Glomerular visceral epithelial cell (primary cell): ENCODE results near the gene CARNS1.
A peak's percentile ranks its signal among the peaks of the same experiment; 100 is the strongest.

Source experiments
- DNase-seq: peaks from one replicate; pipeline ENCODE4 v3.0.0-alpha.2; 2016; ENCODE audit errors: extremely low spot score

CARNS1 gene

DNA sequence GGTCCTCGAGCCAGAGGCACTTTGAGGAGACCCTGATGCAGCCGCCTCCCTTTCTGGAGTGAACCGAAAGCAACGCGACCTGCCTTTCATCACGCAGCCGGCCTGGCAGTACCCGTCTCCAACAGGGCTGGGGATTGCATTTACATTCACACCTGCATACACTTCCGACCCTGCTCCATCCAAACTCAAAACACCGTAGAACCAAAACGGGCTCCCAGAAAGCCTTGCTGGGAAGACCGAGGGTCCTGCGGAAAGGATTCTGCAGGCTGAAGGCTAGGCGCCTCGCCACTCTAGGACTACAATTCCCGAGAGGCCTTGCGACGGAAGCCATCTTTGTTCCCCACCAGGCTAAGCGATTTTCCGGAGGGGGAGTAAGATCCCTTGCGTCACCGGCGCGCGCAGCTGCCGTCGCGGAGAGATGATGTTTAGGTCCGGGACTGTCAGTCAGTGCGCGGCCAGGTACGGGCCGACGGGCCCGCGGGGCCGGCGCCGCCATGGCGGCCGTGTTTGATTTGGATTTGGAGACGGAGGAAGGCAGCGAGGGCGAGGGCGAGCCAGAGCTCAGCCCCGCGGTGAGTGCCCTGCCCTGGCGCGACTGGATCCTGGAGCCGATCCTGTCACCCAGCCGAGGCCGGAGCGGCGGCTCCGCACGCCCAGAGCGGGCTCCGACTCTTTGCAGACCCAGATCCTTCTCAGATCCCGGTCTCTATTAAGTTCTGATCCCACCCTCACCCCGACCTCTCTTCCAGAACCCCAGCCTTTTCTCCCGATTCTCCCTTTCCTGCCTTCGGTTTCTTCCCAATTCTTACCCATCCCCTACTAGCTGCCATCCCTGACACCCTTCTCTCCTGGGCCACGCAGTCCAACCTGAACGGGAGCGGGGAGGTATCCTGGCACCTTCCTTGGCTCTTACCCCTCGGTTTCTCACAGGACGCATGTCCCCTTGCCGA lies 12.8 kb downstream of the CARNS1 start, which contains the start of gene RPS6KB2:
RPS6KB2 (plus strand) TSS at position 443 of the 950 bp plus-strand sequence; CDS start at position 495, 52 bp downstream.
- peak; percentile 94 for DNase-seq

GRCh38 chr11:67429038-67429668 lies 13.7 kb downstream of the CARNS1 start:
- DNase-seq: no peak

GRCh38 chr11:67429722-67430121 lies 14.2 kb downstream of the CARNS1 start:
- no peak for DNase-seq

GRCh38 chr11:67431346-67432249 lies 16.1 kb downstream of the CARNS1 start:
- no peak for DNase-seq

DNA sequence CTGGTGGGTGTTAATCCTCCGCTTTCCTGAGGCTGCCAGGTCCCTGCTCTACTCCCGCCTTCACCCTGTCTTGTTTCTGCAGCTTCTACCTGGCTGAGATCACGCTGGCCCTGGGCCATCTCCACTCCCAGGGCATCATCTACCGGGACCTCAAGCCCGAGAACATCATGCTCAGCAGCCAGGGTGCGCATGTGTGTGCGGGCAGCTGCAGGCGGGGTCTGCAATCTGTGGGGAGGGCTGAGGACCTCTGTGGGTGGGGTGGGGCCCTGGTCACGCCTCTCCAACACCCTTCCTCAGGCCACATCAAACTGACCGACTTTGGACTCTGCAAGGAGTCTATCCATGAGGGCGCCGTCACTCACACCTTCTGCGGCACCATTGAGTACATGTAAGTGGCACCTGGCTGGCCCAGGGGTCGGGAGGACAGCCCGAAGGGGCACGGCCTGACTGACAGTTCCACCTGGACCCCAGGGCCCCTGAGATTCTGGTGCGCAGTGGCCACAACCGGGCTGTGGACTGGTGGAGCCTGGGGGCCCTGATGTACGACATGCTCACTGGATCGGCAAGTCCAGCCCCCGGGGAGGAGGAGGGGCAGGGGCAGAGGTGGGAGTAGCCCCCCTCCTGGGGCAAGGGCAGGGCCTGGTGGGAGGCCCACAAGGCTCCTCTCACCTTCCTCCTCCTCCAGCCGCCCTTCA lies 17.3 kb downstream of the CARNS1 start:
- DNase-seq: no peak

GRCh38 chr11:67433536-67434394 lies 18.3 kb downstream of the CARNS1 start:
- DNase-seq: no peak

- no peak for DNase-seq
These were observed 19.0 kb downstream of the CARNS1 start for GRCh38 chr11:67434395-67434881.

DNA sequence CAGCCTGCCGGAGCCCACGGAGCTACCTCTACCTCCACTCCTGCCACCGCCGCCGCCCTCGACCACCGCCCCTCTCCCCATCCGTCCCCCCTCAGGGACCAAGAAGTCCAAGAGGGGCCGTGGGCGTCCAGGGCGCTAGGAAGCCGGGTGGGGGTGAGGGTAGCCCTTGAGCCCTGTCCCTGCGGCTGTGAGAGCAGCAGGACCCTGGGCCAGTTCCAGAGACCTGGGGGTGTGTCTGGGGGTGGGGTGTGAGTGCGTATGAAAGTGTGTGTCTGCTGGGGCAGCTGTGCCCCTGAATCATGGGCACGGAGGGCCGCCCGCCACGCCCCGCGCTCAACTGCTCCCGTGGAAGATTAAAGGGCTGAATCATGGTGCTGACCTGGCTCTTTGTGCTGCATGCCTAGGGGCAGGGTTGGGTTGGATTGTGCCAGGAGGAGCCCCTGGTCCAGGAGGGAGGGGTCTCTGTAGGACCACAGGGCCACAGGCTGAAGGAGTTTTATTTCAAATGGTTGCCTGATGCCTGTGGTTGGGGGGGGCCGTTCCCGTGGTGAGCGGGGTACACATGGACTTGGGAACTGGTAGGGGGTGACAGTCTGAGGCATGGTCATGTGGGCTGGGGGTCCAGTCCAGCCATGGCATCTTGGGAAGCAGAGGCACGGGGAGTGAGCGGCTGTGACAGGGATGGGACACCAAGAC lies 19.7 kb downstream of the CARNS1 start:
- DNase-seq: no peak

DNA sequence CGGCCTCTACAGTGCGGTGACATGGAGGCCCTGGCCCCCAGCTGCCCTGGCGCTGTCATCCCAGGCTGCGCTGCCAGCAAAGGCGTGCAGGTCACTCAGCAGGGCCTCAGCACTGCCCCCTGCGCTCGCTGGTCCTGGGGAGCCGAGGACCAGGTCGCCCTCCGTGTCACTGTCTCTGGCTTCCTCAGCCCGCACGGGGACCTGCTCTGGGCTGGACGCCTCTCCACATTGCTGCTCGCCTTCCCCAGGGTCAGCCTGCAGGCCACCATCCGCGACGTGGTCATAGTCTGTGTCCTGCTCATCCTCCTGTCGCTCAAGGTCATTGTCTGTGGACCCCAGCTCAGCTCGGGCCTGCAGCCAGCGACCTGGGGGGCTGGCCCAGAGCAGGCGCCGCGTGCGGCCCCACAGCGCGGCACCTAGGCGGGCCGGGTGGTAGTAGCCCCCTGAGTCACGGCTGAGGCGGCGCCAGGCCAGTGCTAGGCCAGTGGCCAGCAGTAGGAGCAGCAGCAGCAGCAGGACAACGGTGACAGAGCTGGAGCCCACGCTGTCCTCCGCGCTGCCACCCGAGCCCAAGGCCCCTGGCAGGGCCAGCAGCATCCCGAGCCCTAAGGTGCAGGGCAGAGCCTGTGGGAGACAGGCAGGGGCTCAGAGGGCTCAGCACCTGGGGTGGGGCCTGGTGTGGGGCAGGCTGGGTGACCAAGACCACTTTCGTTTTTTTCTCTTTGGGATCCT lies 20.4 kb downstream of the CARNS1 start:
- DNase-seq: no peak

DNA sequence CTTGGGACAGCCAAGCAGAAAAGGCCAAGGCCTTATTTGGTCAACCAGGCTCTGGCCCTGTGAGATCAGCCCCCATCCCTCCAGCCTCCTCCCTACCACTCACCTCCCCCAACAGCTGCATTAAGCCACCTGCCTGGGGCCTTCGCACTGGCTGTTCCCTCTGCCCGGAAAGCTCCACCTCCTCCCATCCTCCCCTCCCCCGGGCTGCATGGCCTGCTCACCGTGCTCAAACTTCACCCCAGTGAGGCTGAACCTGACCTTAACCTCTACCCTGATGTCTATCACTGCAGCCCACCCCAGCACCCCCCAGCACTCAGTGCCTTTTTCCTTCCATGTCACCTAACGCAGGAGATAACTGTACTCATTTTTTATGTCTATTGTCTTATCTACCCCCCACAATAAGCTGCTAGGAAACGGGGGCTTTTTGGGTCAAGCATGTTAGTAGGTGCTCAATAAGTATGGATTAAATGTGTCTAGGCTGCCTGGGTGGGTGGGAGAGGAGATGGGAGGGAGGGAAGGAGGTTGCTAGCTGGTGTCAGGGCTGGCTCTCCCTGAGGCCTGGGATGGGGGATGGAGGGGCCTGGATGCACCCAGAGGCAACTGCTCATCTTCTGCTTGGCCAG lies 21.1 kb downstream of the CARNS1 start:
- DNase-seq: no peak

DNA sequence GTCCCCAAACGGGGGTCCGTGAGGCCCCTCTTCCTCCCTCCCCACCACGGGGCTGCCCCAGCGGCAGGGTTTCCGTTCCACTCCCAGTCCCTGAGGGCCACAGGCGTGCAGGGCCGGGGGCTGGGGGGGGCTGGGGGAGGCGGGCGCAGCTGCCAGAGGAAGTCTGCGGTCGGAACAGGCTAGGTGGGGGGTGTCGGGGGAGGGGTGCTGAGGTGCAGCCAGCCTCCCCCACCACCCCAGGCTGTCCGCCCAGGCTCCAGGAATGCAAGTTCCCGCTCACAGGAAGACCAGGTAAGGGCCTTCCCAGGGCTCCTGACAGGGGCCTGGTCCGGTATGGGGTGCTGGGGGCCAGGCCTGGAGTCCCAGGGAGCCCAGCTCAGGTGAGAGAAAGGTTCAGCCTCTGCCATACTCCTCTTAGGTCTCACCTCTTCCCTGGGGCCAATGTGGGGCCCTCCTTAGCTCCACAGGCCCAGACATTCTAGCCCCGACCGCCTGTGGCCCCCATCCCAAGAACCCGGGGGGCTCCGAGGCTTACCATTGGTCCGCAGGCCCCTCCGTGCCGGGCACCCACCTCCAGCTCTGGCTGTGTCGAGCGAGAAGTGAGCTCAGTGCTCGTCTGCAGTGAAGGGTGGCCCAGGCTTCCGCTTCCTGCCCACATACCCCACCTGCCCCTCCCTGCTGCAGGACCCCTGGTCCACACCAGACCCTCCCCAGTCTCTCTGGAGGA lies 21.8 kb downstream of the CARNS1 start, which contains the start of gene PTPRCAP:
PTPRCAP (minus strand) TSS at position 601 of the 727 bp plus-strand sequence; CDS start at position 538, 63 bp downstream.
- no peak for DNase-seq

GRCh38 chr11:67437809-67438157 lies 22.3 kb downstream of the CARNS1 start:
- no peak for DNase-seq

DNA sequence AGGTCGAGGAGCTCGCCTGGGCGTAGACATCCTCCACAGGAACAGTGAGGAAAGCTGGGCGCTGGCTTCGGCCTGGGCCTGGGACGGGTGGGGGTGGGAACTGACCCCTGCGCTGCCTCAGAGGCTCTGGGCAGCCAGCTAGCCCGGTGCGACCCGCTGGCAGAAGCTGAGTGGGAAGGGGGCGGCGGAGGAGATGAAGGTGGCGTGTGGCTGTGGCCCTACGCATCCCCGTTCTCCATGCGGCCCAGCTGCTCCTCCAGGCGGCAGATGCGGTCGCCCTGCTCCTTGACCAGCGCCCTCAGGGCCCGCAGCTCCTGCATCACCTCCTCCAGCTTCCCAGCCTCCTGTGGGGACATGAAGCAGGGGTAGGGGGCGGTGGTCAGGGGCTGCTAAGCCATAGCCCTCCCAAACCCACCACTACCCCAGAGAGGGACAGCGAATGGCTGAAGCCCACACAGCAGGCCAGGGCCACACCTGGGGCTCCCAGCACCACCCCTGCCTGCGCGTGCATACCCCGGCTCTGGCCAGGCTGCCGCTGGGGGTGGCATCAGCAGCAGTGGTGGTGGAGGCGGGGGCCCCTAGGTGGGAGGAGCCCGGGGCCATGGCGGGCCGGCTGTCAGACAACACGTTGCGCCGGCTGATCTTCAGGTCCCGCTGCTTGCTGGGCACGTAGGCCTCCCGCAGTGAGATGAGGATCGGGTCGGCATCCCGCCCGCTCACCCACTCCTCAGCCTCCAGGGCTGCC lies 22.9 kb downstream of the CARNS1 start:
- no peak for DNase-seq

GRCh38 chr11:67439321-67440228 lies 24.1 kb downstream of the CARNS1 start:
- DNase-seq: peak; percentile 56

DNA sequence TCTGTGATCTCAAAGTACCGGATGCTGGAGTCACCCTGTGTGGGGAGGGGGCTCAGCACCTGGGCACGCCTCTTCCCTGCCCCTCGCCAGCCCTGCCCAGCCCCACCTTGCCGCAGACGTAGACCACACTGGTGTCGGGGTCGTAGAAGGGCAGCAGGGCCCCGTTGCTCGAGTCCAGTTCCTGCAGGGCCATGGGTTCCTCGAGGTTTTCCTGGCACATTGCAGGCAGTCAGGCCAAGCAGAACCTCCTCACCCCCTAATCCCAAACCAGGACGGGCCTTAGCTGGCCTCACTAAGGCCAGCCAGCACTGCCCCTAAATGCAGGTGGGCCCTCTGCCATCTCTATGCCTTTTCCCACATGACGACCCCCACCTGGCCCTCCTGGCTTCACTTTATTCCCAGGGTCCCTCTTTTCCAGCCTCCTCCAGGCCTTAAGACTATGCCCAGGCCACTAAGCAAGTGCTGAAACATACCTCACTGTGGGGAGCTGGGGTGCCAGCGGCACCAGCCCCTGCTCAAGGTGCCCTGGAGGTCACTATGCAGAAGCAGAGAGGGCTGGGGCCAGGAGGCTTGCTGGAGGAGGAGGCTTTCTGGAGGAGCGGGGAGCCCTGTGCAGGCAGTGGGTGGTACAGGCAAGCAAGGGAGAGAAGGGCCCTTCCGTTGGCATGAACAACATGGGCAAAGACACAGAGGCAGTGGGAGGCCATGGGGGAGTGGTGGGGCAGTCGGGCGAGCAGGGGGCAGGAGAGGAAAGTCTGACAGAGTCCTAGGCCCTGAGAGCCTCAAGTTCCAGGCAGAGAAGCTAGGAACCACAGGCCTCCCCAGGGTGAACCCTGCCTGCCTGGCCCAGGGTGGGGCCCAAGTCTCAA lies 25.0 kb downstream of the CARNS1 start:
- DNase-seq: no peak
